Lower leg skin (tissue), 4 donors: ENCODE data around the gene AMOTL2. TPM values are rescaled to one million over a fixed set of nuclear protein-coding genes. Genes with fewer than 3 reads are reported as not detected.

Experiments used
- DNase-seq, 2 donors: peaks; one replicate each; pipeline ENCODE4 v3.0.0-alpha.2; 2019; ENCODE audit warnings: low spot score in 2 of 2
- H3K4me3 ChIP-seq: fragments of 200-600 bp; sonication (generic); 2 replicates; pipeline ENCODE4 v1.5.1; 2017; ENCODE audit warnings: mild to moderate bottlenecking, low read depth; ENCODE audit not compliant: poor library complexity, severe bottlenecking
- CTCF ChIP-seq, 3 donors: fragments of 450-650 bp; IDR thresholded peaks; one replicate each; pipeline ENCODE4 v1.5.1; 2016; ENCODE audit warnings: antibody characterized with exemption in 3 of 3, mild to moderate bottlenecking in 3 of 3, moderate library complexity in 2 of 3
- POLR2A ChIP-seq, 2 donors: fragments of 450-650 bp; IDR thresholded peaks; one replicate each; pipeline ENCODE4 v1.6.1; 2016 to 2017; ENCODE audit warnings: antibody characterized with exemption in 2 of 2, mild to moderate bottlenecking in 1 of 2, moderate library complexity in 1 of 2
- WGBS, 2 donors: methylation state at CpG; one replicate each; pipeline ENCODE4 v1.1.5; 2018; 5-methylcytosine and 5-hydroxymethylcytosine counted together
- intact Hi-C: fragments of 100-400 bp; cut with DNase I; formaldehyde crosslinking; loops from one replicate; pipeline ENCODE4 v1.15.0; 2023; ENCODE audit warnings: low total_unique reads
- total RNA-seq, 4 donors: library from RNA; depleted of rRNA; stranded (reverse); fragments of >200 nt; gene quantifications; one replicate each; pipeline ENCODE4 v1.1.0, GENCODE V29; 2016

Gene AMOTL2
- total RNA-seq, 4 donors from 2014 or later, result 97.1 to 151 (median 120) TPM

- TF ChIP-seq POLR2A (IDR thresholded peaks at IDR 0.05), result no peak
- TF ChIP-seq CTCF (IDR thresholded peaks at IDR 0.05), result no peak
- DNase-seq, result no peak
- H3K4me3 ChIP-seq, result no peak overlapping the region
- 68 to 75% methylated on average over 10 to 12 of the region's 12 CpGs for WGBS, 2 donors
- intact Hi-C loops, result loop anchor here (5.0 kb wide), 1 partner anchor 48 kb away; no protein-coding TSS in a partner anchor
These were observed 14.2 kb downstream of the AMOTL2 start for GRCh38 chr3:134360046-134360445.

DNA sequence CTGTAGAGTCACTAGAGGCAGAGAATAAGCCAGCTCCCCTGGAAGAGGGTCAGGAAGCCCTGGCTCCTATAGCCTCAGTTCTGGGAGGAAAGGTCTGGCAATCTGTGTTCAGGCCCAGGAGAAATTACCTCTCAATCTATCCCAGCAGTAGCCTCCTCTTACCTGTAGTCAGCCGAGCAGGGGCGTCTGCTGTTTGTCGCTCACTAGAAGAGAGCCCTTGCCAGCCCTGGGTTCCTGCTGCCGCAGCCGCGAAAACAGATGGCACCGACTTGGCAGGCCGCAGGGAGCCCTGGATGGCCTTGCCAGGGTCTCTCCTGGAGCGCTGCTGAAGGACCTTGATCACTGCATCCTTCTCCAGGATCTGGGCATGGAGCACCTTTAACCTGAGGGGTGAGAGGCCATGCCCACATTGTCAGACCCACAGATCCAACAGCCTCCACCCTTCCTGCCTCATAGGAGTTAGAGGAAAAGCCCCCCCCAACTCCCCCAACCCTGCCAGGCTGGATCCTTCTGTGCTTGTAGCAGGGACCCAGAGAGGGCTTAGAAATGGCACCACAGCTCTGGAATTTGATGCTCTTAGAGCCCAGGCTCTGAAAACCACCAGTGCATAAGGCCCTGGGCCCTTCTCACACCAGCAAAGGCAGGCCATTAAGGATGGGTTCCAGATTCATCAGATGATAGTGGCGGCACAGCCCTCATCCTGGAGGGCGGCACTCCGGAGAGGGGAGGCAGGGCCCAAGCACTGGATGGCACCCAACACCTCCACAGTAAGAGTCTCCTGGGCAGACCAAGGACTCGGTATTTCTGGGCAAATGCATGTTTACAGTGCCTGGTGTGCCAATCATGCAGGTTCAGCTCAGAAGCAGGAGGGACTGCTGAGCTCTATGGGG lies 14.9 kb downstream of the AMOTL2 start:
- no peak for TF ChIP-seq POLR2A (IDR thresholded peaks at IDR 0.05)
- no peak for TF ChIP-seq CTCF (IDR thresholded peaks at IDR 0.05)
- intact Hi-C loops, result loop anchor here (5.0 kb wide), 1 partner anchor 47 kb away; no protein-coding TSS in a partner anchor
- no peak for DNase-seq
- H3K4me3 ChIP-seq, result no peak overlapping the region
- WGBS, 2 donors, result 62 to 78% methylated on average over 12 of the region's 13 CpGs

GRCh38 chr3:134357914-134358811 lies 16.1 kb downstream of the AMOTL2 start:
- no peak for TF ChIP-seq CTCF (IDR thresholded peaks at IDR 0.05)
- no peak for TF ChIP-seq POLR2A (IDR thresholded peaks at IDR 0.05)
- H3K4me3 ChIP-seq, result no peak overlapping the region
- intact Hi-C loops, result no loop called here
- no peak for DNase-seq
- WGBS, 2 donors, result 44 to 50% methylated on average over 9 to 10 of the region's 10 CpGs

- TF ChIP-seq POLR2A (IDR thresholded peaks at IDR 0.05), result no peak
- TF ChIP-seq CTCF (IDR thresholded peaks at IDR 0.05), result no peak
- intact Hi-C loops, result no loop called here
- WGBS, 2 donors, result 37 to 53% methylated on average over 10 of the region's 10 CpGs
- no peak for DNase-seq
- no peak overlapping the region for H3K4me3 ChIP-seq
These were observed 16.9 kb downstream of the AMOTL2 start for GRCh38 chr3:134357261-134357913.

DNA sequence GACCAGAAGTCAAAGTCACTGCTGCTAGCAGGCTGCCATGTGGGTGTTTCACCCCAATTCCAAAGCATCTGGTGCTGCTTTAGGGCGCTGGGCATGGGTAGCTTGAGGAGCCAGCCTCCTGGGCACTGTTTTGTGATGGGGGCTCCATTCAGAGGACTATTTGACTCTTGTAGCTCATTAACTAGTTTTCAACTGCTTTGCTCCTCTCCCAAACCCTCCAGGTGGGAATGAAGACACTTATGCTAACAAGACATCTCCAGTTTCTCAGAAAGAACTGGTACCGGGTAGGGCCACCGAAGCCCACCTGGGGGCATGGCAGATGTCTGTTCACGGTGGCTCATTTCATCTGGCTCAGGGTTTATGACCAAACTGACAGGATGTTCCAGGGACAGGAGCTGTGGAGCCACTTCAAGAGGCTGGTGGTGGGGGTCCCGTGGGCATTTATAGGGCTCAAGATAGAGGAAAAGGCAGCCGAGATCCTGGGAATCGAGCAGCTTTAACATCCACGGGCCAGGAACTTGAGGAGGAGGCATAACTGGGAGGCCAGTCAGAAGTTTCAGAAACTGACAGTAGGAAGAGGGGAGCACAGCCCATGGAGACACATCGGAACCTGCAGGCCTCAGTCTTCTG lies 17.7 kb downstream of the AMOTL2 start:
- no peak overlapping the region for H3K4me3 ChIP-seq
- 85 to 86% methylated on average over 9 of the region's 9 CpGs for WGBS, 2 donors
- intact Hi-C loops, result no loop called here
- DNase-seq, result no peak
- TF ChIP-seq POLR2A (IDR thresholded peaks at IDR 0.05) (no peak), CTCF (IDR thresholded peaks at IDR 0.05) (no peak)
